Right kidney (tissue), 9 donors: ENCODE measurements around the gene LPCAT2.

Source experiments
- DNase-seq: peaks from one replicate; pipeline ENCODE4 v3.0.0-alpha.2; 2016
- long read RNA-seq, 8 donors: transcript quantifications; one replicate each; lab custom pipeline, GENCODE V29; 2026

Gene LPCAT2, protein sequence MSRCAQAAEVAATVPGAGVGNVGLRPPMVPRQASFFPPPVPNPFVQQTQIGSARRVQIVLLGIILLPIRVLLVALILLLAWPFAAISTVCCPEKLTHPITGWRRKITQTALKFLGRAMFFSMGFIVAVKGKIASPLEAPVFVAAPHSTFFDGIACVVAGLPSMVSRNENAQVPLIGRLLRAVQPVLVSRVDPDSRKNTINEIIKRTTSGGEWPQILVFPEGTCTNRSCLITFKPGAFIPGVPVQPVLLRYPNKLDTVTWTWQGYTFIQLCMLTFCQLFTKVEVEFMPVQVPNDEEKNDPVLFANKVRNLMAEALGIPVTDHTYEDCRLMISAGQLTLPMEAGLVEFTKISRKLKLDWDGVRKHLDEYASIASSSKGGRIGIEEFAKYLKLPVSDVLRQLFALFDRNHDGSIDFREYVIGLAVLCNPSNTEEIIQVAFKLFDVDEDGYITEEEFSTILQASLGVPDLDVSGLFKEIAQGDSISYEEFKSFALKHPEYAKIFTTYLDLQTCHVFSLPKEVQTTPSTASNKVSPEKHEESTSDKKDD
- long read RNA-seq, donor 1, partial matches to known transcripts, result 0 of 1 reads
- long read RNA-seq, donor 1, other reads (novel, unspliced or antisense), result 0 of 1 reads
- long read RNA-seq, donor 2, result 0 reads
- long read RNA-seq, donor 3, full-length matches to known transcripts, result 1 of 1 reads
- long read RNA-seq, donor 3, partial matches to known transcripts, result 0 of 1 reads
- long read RNA-seq, donor 3, other reads (novel, unspliced or antisense), result 0 of 1 reads
- long read RNA-seq, donor 4, result 0 reads
- long read RNA-seq, donor 5, full-length matches to known transcripts, result 2 of 2 reads
- long read RNA-seq, donor 5, partial matches to known transcripts, result 0 of 2 reads
- long read RNA-seq, donor 5, other reads (novel, unspliced or antisense), result 0 of 2 reads
- long read RNA-seq, donor 6, full-length matches to known transcripts, result 1 of 1 reads
- long read RNA-seq, donor 6, partial matches to known transcripts, result 0 of 1 reads
- long read RNA-seq, donor 6, other reads (novel, unspliced or antisense), result 0 of 1 reads
- long read RNA-seq, donor 7, result 0 reads
- long read RNA-seq, donor 8, result 0 reads

- DNase-seq, result peak; percentile 77
Observed at GRCh38 chr16:55508941-55509931, at the start of gene LPCAT2. Gene LPCAT2 (plus strand): TSS chr16:55509072. CDS start chr16:55509182, 110 bp downstream.

GRCh38 chr16:55462241-55462640 lies 46.6 kb upstream of the LPCAT2 start:
- no peak for DNase-seq

- DNase-seq, result no peak
Observed at GRCh38 chr16:55464375-55464774, 44.5 kb upstream of the LPCAT2 start.

- peak; percentile 72 for DNase-seq
Observed at GRCh38 chr16:55465077-55465896, 43.6 kb upstream of the LPCAT2 start.

GRCh38 chr16:55466209-55466608 lies 42.7 kb upstream of the LPCAT2 start:
- no peak for DNase-seq

GRCh38 chr16:55467898-55468297 lies 41.0 kb upstream of the LPCAT2 start:
- no peak for DNase-seq

DNA sequence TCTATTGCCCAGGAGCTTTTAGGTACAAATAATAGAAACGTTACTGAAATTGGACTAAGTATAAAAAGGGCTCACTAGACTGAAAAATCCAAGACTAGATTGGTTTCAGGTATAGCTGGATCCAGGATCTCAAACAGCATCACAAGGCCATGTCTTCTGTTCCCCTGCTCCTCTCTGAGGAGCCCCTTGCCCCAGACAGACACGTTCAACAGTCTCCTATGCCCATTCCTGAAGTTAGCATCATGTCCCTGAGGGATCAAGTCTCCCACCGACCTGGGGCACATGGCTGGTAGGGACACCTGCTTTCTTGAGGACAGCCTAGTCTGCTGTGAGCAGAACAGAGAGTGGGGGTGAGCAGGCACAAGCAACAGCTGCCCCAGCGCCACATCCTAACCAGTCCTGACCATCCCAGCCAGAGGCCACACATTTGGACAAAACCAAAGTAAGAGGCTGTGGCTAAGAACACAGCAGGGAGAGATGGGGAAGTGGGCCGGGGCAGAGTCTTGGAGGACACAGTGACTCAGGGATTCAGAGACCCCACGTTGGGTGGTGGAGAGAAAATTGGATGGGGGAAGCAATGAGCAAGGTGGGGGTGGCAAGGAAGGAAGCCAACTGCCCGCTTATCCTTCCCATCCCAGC lies 40.4 kb upstream of the LPCAT2 start:
- no peak for DNase-seq

DNA sequence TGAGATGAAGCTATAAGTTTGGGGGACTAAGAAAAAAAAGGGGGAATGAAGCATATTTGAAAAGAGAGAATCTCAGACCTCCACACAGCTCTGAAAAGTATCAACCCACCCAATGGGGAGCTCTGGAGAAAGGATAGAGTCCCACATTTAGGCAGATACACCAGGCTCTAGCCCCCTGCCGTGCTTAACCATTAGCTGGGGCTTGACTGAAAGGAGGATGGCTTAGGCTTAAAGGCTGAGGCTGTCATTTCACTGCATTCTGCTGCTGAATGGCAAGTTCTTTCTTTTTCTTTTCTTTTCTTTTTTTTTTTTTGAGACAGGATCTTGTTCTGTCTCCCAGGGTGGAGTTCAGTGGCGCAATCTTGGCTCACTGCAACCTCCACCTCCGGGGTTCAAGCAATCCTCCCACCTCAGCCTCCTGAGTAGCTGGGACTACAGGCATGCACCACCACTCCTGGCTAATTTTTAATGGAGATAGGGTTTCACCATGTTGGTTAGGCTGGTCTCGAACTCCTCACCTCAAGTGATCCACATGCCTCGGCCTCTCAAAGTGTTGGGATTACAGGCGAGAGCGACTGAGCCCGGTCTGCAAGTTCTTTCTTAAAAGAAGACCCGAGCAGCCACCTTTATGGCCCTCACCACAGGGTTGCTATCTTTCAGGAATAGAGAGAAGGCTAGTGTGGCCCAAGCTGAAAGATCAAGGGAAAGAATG lies 38.9 kb upstream of the LPCAT2 start:
- DNase-seq, result no peak

- DNase-seq, result no peak
Observed at GRCh38 chr16:55470533-55471371, 38.1 kb upstream of the LPCAT2 start.

DNA sequence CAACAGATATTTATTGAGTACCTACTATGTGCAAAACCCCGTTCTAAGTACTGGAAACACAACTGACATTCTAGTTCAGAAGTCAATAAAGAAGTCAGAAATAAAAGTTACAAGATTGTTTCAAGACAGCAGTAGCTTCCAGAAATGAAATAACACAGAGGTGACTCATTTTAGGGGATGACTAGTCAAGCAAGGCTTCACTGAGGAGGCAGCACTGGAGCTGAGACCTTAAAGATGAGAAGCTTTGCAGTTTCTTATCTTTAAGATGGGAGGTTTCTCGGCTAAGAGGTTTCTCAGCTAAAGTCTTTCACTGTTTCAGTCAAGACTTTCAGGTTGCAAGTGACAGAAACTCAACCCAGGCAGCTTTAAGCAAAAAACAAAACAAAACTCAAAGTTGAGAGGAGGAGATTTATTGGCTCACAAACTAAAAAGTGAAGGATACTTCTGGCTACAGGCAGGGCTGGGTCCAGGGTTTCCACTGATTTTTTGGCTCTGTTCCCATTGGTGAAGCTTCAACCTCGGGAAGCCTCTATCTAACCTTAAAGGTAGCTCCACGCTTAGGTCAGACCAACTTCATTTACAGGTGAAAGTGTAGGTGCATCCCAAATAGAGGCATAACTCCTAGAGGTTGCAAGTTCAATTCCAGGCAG lies 37.3 kb upstream of the LPCAT2 start:
- no peak for DNase-seq

DNA sequence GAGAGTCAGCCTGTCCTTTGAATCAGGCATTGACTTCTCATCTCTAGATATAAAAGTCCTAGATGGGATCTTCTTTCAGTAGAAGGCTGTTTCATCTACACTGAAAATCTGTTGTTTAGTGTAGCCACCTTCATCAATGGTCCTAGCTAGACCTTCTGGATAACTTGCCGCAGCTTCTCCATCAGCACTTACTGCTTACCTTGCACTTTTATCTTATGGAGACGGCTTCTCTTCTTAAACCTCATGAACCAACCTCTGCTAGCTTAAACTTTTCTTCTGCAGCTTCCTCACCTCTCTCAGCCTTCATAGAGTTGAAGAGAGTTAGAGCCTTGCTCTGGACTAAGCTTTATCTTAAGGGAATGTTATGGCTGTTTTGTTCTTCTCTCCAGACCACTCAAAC lies 35.3 kb upstream of the LPCAT2 start:
- DNase-seq, result no peak

- no peak for DNase-seq
Observed at GRCh38 chr16:55474821-55475220, 34.1 kb upstream of the LPCAT2 start.

- DNase-seq, result no peak
Observed at GRCh38 chr16:55475919-55476318, 33.0 kb upstream of the LPCAT2 start.

DNA sequence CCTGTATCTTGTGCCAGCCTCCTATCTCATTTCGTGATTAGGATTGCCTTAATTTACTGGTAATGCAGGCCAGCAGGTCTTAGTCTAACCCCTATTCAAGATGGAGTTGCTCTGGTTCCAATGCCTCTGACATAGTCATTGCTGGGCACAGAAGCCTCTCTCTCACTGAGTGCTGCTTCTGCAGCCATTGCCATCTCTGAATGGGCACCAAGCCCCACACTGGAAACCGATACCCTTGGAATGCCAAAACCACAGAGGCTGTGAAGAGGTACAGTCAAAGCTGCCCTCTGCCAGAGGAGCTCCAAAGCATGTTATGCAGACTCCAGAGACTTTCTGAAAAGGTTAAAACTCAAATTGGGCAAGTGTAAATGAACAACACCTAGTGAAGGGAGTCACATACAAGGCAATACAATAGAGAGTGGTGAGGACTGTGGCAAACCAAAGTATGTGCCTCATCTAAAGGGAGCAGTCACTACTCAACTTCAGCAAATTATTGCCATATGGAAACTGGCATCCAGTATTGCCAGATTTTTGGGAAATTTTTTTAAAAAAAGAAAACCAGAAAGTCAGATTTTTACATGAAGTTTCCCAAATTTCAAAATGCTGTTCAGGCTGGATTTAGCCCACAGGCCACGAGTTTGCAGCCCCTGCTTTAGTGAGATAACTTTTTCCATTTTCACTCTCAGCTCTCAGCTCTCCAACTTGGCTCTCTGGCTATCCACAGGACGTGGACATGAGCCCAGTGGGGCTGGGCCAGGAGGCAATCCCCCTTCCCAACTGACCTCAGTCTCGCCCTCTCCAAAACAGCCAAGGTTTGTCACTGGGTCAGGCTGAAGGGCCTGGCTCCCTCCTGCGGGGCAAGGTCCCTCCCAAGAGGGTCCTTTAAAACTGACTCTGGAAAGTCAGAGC lies 32.0 kb upstream of the LPCAT2 start:
- no peak for DNase-seq

- no peak for DNase-seq
Observed at GRCh38 chr16:55477736-55478135, 31.1 kb upstream of the LPCAT2 start.

- DNase-seq, result peak; percentile 44
Observed at GRCh38 chr16:55478827-55479429, 29.9 kb upstream of the LPCAT2 start, which contains the start of gene MMP2. Gene MMP2 (plus strand): TSS chr16:55479198. CDS start chr16:55479480, 282 bp downstream.
